GM19351 (cell line): ENCODE measurements around the gene HOMER3.
"Not testable (repeated sequence)": the region's sequence is repeated elsewhere in the genome, so short reads cannot be mapped to it uniquely, and the experiment has no call there.

Experiments
- ATAC-seq: cut with Tn5 transposase; IDR thresholded peaks from one replicate; pipeline ENCODE4 v1.9.1; 2021; ENCODE audit warnings: mild to moderate bottlenecking, moderate library complexity; ENCODE audit not compliant: unreplicated experiment

HOMER3 gene

GRCh38 chr19:18903156-18904037, 37.6 kb downstream of the HOMER3 start:
- ATAC-seq = no peak

GRCh38 chr19:18902519-18902918, 38.5 kb downstream of the HOMER3 start:
- not testable (repeated sequence) for ATAC-seq

GRCh38 chr19:18901491-18901890, 39.5 kb downstream of the HOMER3 start:
- ATAC-seq = no peak

GRCh38 chr19:18900700-18901481, 40.1 kb downstream of the HOMER3 start:
- ATAC-seq = no peak

- ATAC-seq = no peak
Observed at GRCh38 chr19:18899624-18900560, 41.1 kb downstream of the HOMER3 start.

GRCh38 chr19:18898607-18899408, 42.2 kb downstream of the HOMER3 start:
- no peak for ATAC-seq

- no peak for ATAC-seq
Observed at GRCh38 chr19:18898081-18898606, 42.9 kb downstream of the HOMER3 start.

GRCh38 chr19:18897094-18898029, 43.7 kb downstream of the HOMER3 start:
- ATAC-seq = no peak

- ATAC-seq = no peak
Observed at GRCh38 chr19:18896421-18896841, 44.6 kb downstream of the HOMER3 start.

GRCh38 chr19:18895824-18896341, 45.1 kb downstream of the HOMER3 start, which contains the start of gene CERS1:
Gene CERS1, minus strand, starts transcription at chr19:18896158. Its CDS starts 86 bp downstream, at chr19:18896072.
- ATAC-seq = no peak

- ATAC-seq = no peak
Observed at GRCh38 chr19:18895038-18895823, 45.8 kb downstream of the HOMER3 start.

GRCh38 chr19:18894254-18895037, 46.6 kb downstream of the HOMER3 start:
- ATAC-seq = no peak

GRCh38 chr19:18893587-18894253, 47.3 kb downstream of the HOMER3 start:
- no peak for ATAC-seq

GRCh38 chr19:18889949-18890745, 50.9 kb downstream of the HOMER3 start:
- no peak for ATAC-seq

GRCh38 chr19:18886972-18887371, 54.0 kb downstream of the HOMER3 start:
- ATAC-seq = no peak
